Psoas muscle (tissue), 8 donors: Measurements from ENCODE around the gene TP53I11. TPM values are rescaled to one million over a fixed set of nuclear protein-coding genes. Genes with fewer than 3 reads are reported as not detected.

Experiments
- ATAC-seq, 4 donors: fragments of 200-7000 bp; cut with Tn5 transposase; one replicate each; pipeline ENCODE4 v1.9.1; 2020; ENCODE audit warnings: moderate library complexity in 3 of 4, mild to moderate bottlenecking in 2 of 4
- DNase-seq, 2 donors: peaks; one replicate each; pipeline ENCODE4 v3.0.0-alpha.2; 2020
- H3K27ac ChIP-seq: fragments of 200-600 bp; one replicate; pipeline ENCODE4 v1.8.0; 2022
- H3K27me3 ChIP-seq, 3 donors: fragments of 200-600 bp in 1 of 3; one replicate each; pipeline versions ENCODE4 v1.6.1 to v1.8.0; 2013 to 2022; ENCODE audit warnings: low read length in 2 of 3, mild to moderate bottlenecking in 2 of 3, moderate library complexity in 1 of 3; ENCODE audit not compliant: insufficient read depth in 3 of 3
- H3K36me3 ChIP-seq, 2 donors: fragments of 200-600 bp in 1 of 2; one replicate each; pipeline versions ENCODE4 v1.6.1 to v1.8.0; 2013 to 2022; ENCODE audit warnings: low read depth in 1 of 2, mild to moderate bottlenecking in 1 of 2, moderate library complexity in 1 of 2; ENCODE audit not compliant: insufficient read depth in 1 of 2
- H3K4me1 ChIP-seq: fragments of 200-600 bp; one replicate; pipeline ENCODE4 v1.8.0; 2022
- H3K4me3 ChIP-seq: fragments of 200-600 bp; one replicate; pipeline ENCODE4 v1.8.0; 2022; ENCODE audit warnings: mild to moderate bottlenecking
- H3K9me3 ChIP-seq: fragments of 200-600 bp; one replicate; pipeline ENCODE4 v1.8.0; 2022
- CTCF ChIP-seq: fragments of 200-600 bp; IDR thresholded peaks from one replicate; pipeline ENCODE4 v1.8.0; 2022; ENCODE audit warnings: antibody characterized with exemption
- WGBS, 3 donors: extraction: QIAGEN DNeasy Blood & Tissue Kit; methylation state at CpG; one replicate each; pipeline versions ENCODE4 v1.1.6 to v1.1.7; 2013; 5-methylcytosine and 5-hydroxymethylcytosine counted together
- intact Hi-C, 2 donors: fragments of 100-400 bp; cut with DNase I; formaldehyde crosslinking; loops; one replicate each; pipeline versions ENCODE4 v1.11.0 to v1.14.2; 2022
- polyA plus RNA-seq, 3 donors: library from polyadenylated mRNA; stranded (reverse); fragments of 200-250 nt; gene quantifications; one replicate each; pipeline ENCODE4 v1.2.3, GENCODE V29; 2013
- total RNA-seq, 4 donors: library from RNA; stranded (reverse); fragmentation: NEBNext Ultra II Directional in 2 of 4; extraction: Animal tissue kit (Norgen Biotek cat#: 25700) in 2 of 4; gene quantifications; one replicate each; pipeline versions ENCODE4 v1.2.1 to v1.2.4, GENCODE V29; 2021 to 2023
- donor health status: healthy with polysubstance abuse.
- donor health status: DM: no; HTN: no; CAD: no; lungs with moderate emphysema.
- donor health status: Bipolar disorder and iron deficiency.
- donor health status: healthy.
- donor health status: DM: yes; HTN: yes; CAD: no.
- donor health status: DM: no; HTN: no; CAD: no.
- donor health status: DM: no; HTN: no; CAD: no.
- donor health status: DM: yes; HTN: yes; CAD: no.

The TP53I11 gene
- total and polyA plus RNA-seq, 7 donors = 4.8 to 16.5 (median 8.3) TPM

- DNase-seq (no peak), ATAC-seq (no peak)
- Histone ChIP-seq H3K4me1 (peaks cover 1% of the 10 kb centered on the region), H3K27ac (no peak overlapping the region), H3K36me3 (no peaks in the 10 kb centered on the region), H3K9me3 (no peaks in the 10 kb centered on the region), H3K4me3 (no peak overlapping the region), H3K27me3 (peaks cover 0 to 8% (median 0%) of the 10 kb centered on the region in 3 donors)
- 85 to 96% (median 91%) methylated on average over 2 of the region's 2 CpGs for WGBS, 3 donors
- intact Hi-C loops = loop anchor here in 1 of 2 donors (10.0 kb wide), 1 partner anchor 401 kb away; no protein-coding TSS in a partner anchor
- TF ChIP-seq CTCF = no peak
These were observed 16.6 kb downstream of the TP53I11 start for GRCh38 chr11:44934110-44934509.

GRCh38 chr11:44931466-44931865 is 19.2 kb downstream of the TP53I11 start:
- Histone ChIP-seq H3K4me3 (no peak overlapping the region), H3K9me3 (no peaks in the 10 kb centered on the region), H3K27ac (no peak overlapping the region), H3K4me1 (no peaks in the 10 kb centered on the region), H3K27me3 (peaks cover 0 to 8% (median 0%) of the 10 kb centered on the region in 3 donors), H3K36me3 (no peaks in the 10 kb centered on the region)
- TF ChIP-seq CTCF = no peak
- WGBS, 3 donors = 85 to 90% (median 88%) methylated on average over 3 of the region's 3 CpGs
- DNase-seq (no peak), ATAC-seq (no peak)
- intact Hi-C loops = loop anchor here in 1 of 2 donors (10.0 kb wide), 1 partner anchor 403 kb away; no protein-coding TSS in a partner anchor

- H3K27me3 ChIP-seq = peaks cover 0 to 8% (median 0%) of the 10 kb centered on the region in 3 donors
- 55 to 66% (median 57%) methylated on average over 13 of the region's 13 CpGs for WGBS, 3 donors
- intact Hi-C loops = loop anchor here in 1 of 2 donors (10.0 kb wide), 1 partner anchor 404 kb away; no protein-coding TSS in a partner anchor
- no peaks in the 10 kb centered on the region for H3K36me3 ChIP-seq
- H3K27ac ChIP-seq = no peak overlapping the region
- H3K9me3 ChIP-seq = no peaks in the 10 kb centered on the region
- TF ChIP-seq CTCF = no peak
- DNase-seq (no peak), ATAC-seq (no peak)
- H3K4me1 ChIP-seq = no peaks in the 10 kb centered on the region
- H3K4me3 ChIP-seq = no peak overlapping the region
These were observed 19.9 kb downstream of the TP53I11 start for GRCh38 chr11:44930588-44931302.

- 78 to 88% (median 86%) methylated on average over 4 of the region's 4 CpGs for WGBS, 3 donors
- H3K27ac ChIP-seq = no peak overlapping the region
- intact Hi-C loops = no loop called here
- no peaks in the 10 kb centered on the region for H3K36me3 ChIP-seq
- H3K27me3 ChIP-seq = peaks cover 0 to 8% (median 0%) of the 10 kb centered on the region in 3 donors
- H3K4me1 ChIP-seq = no peaks in the 10 kb centered on the region
- ATAC-seq (no peak), DNase-seq (no peak)
- no peak overlapping the region for H3K4me3 ChIP-seq
- no peak for TF ChIP-seq CTCF
- H3K9me3 ChIP-seq = no peaks in the 10 kb centered on the region
These were observed 21.9 kb downstream of the TP53I11 start for GRCh38 chr11:44928816-44929215.
